Psoas muscle (tissue), 8 donors: ENCODE data around the gene SEC16A. TPM values are rescaled to one million over a fixed set of nuclear protein-coding genes. Genes with fewer than 3 reads are reported as not detected.

Source experiments
- ATAC-seq, 4 donors: fragments of 200-7000 bp; cut with Tn5 transposase; one replicate each; pipeline ENCODE4 v1.9.1; 2020; ENCODE audit warnings: moderate library complexity in 3 of 4, mild to moderate bottlenecking in 2 of 4
- DNase-seq, 2 donors: peaks; one replicate each; pipeline ENCODE4 v3.0.0-alpha.2; 2020
- H3K27ac ChIP-seq: fragments of 200-600 bp; one replicate; pipeline ENCODE4 v1.8.0; 2022
- H3K27me3 ChIP-seq, 3 donors: fragments of 200-600 bp in 1 of 3; one replicate each; pipeline versions ENCODE4 v1.6.1 to v1.8.0; 2013 to 2022; ENCODE audit warnings: low read length in 2 of 3, mild to moderate bottlenecking in 2 of 3, moderate library complexity in 1 of 3; ENCODE audit not compliant: insufficient read depth in 3 of 3
- H3K36me3 ChIP-seq, 2 donors: fragments of 200-600 bp in 1 of 2; one replicate each; pipeline versions ENCODE4 v1.6.1 to v1.8.0; 2013 to 2022; ENCODE audit warnings: low read depth in 1 of 2, mild to moderate bottlenecking in 1 of 2, moderate library complexity in 1 of 2; ENCODE audit not compliant: insufficient read depth in 1 of 2
- H3K4me1 ChIP-seq: fragments of 200-600 bp; one replicate; pipeline ENCODE4 v1.8.0; 2022
- H3K4me3 ChIP-seq: fragments of 200-600 bp; one replicate; pipeline ENCODE4 v1.8.0; 2022; ENCODE audit warnings: mild to moderate bottlenecking
- H3K9me3 ChIP-seq: fragments of 200-600 bp; one replicate; pipeline ENCODE4 v1.8.0; 2022
- WGBS, 3 donors: extraction: QIAGEN DNeasy Blood & Tissue Kit; methylation state at CpG; one replicate each; pipeline versions ENCODE4 v1.1.6 to v1.1.7; 2013; 5-methylcytosine and 5-hydroxymethylcytosine counted together
- intact Hi-C, 2 donors: fragments of 100-400 bp; cut with DNase I; formaldehyde crosslinking; loops; one replicate each; pipeline versions ENCODE4 v1.11.0 to v1.14.2; 2022
- polyA plus RNA-seq, 3 donors: library from polyadenylated mRNA; stranded (reverse); fragments of 200-250 nt; gene quantifications; one replicate each; pipeline ENCODE4 v1.2.3, GENCODE V29; 2013
- total RNA-seq, 4 donors: library from RNA; stranded (reverse); fragmentation: NEBNext Ultra II Directional in 2 of 4; extraction: Animal tissue kit (Norgen Biotek cat#: 25700) in 2 of 4; gene quantifications; one replicate each; pipeline versions ENCODE4 v1.2.1 to v1.2.4, GENCODE V29; 2021 to 2023
- TF ChIP-seq, protein P1 (sequence below): fragments of 200-600 bp; IDR thresholded peaks from one replicate; pipeline ENCODE4 v1.8.0; 2022; ENCODE audit warnings: antibody characterized with exemption
- donor health status: healthy with polysubstance abuse.
- donor health status: DM: no; HTN: no; CAD: no; lungs with moderate emphysema.
- donor health status: Bipolar disorder and iron deficiency.
- donor health status: healthy.
- donor health status: DM: yes; HTN: yes; CAD: no.
- donor health status: DM: no; HTN: no; CAD: no.
- donor health status: DM: no; HTN: no; CAD: no.
- donor health status: DM: yes; HTN: yes; CAD: no.

The SEC16A gene
- total and polyA plus RNA-seq, 7 donors, result 22.3 to 40.0 (median 31.5) TPM

GRCh38 chr9:136508729-136509500 lies 26.1 kb upstream of the SEC16A start:
- Histone ChIP-seq H3K4me3 (no peak overlapping the region), H3K9me3 (no peaks in the 10 kb centered on the region), H3K4me1 (no peaks in the 10 kb centered on the region), H3K27ac (no peak overlapping the region), H3K27me3 (no peaks in the 10 kb centered on the region), H3K36me3 (peaks cover 3 to 97% of the 10 kb centered on the region in 2 donors)
- ATAC-seq, result no peak
- intact Hi-C loops, result no loop called here
- no peak for DNase-seq
- TF ChIP-seq, protein P1, sequence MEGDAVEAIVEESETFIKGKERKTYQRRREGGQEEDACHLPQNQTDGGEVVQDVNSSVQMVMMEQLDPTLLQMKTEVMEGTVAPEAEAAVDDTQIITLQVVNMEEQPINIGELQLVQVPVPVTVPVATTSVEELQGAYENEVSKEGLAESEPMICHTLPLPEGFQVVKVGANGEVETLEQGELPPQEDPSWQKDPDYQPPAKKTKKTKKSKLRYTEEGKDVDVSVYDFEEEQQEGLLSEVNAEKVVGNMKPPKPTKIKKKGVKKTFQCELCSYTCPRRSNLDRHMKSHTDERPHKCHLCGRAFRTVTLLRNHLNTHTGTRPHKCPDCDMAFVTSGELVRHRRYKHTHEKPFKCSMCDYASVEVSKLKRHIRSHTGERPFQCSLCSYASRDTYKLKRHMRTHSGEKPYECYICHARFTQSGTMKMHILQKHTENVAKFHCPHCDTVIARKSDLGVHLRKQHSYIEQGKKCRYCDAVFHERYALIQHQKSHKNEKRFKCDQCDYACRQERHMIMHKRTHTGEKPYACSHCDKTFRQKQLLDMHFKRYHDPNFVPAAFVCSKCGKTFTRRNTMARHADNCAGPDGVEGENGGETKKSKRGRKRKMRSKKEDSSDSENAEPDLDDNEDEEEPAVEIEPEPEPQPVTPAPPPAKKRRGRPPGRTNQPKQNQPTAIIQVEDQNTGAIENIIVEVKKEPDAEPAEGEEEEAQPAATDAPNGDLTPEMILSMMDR, result no peak
- 87 to 89% (median 88%) methylated on average over 35 to 37 of the region's 37 CpGs for WGBS, 3 donors

DNA sequence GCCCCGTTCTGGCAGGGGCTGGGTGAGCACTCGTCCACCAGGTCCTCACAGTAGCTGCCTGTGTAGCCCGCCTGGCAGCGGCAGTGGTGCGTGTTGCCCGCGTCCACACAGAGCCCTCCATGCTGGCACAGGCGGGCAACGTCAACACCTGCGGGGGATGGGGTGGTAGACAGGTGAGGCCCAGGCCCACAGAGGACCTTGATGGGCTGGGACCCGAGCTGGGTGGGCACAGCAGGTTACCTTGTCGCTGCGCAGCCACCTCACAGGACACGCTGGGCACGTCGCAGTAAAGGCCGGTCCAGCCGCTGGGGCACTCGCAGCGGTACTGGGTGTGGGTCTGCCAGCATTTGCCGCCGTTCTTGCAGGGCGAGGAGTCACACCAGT lies 25.1 kb upstream of the SEC16A start:
- TF ChIP-seq, protein P1, result no peak
- 94 to 96% (median 95%) methylated on average over 22 to 23 of the region's 23 CpGs for WGBS, 3 donors
- ATAC-seq, result no peak
- DNase-seq, result no peak
- H3K4me3 ChIP-seq, result no peak overlapping the region
- no peaks in the 10 kb centered on the region for H3K27me3 ChIP-seq
- H3K9me3 ChIP-seq, result no peaks in the 10 kb centered on the region
- H3K4me1 ChIP-seq, result no peaks in the 10 kb centered on the region
- no peak overlapping the region for H3K27ac ChIP-seq
- intact Hi-C loops, result no loop called here
- peaks cover 3 to 95% of the 10 kb centered on the region in 2 donors for H3K36me3 ChIP-seq

DNA sequence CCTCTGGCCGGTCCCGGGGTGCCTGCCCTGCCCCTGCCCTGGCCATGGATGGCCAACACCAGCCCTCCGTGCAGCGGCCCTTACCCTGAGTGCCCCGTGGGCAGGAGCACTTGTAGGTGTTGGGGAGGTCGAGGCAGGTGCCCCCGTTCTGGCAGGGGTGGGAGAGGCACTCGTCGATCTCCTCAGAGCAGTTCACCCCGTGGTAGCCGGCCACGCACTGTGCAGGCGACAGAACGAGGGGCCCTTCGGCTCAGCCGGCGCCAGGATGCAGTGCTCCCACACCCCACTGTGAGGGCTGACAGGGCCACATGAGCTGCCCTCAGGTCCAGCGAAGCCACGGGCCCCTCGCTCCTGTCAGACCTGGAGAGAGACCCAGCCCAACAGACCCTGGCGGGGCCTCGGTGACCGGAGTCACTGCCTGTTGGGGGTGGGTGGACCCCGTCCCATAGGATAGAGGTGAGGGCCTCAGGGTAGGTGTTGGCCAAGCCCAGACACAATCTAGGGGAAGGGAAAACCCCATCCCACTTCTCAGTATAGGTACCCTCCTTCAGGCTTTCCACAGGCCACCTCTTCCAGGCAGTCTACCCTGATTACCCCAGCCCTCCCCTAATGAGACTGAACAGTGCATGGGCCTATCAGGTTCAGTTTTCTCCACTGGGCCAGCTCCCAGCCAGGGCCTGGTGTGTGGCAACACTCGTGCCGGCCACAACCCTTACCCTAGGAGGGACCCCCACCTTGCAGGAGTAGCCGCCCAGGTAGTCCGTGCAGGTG lies 24.6 kb upstream of the SEC16A start:
- no peaks in the 10 kb centered on the region for H3K27me3 ChIP-seq
- DNase-seq (no peak), ATAC-seq (no peak)
- intact Hi-C loops, result no loop called here
- 89 to 93% (median 90%) methylated on average over 28 of the region's 28 CpGs for WGBS, 3 donors
- no peak overlapping the region for H3K27ac ChIP-seq
- TF ChIP-seq, protein P1, result no peak
- H3K4me1 ChIP-seq, result no peaks in the 10 kb centered on the region
- H3K9me3 ChIP-seq, result no peaks in the 10 kb centered on the region
- peaks cover 3 to 97% of the 10 kb centered on the region in 2 donors for H3K36me3 ChIP-seq
- no peak overlapping the region for H3K4me3 ChIP-seq

DNA sequence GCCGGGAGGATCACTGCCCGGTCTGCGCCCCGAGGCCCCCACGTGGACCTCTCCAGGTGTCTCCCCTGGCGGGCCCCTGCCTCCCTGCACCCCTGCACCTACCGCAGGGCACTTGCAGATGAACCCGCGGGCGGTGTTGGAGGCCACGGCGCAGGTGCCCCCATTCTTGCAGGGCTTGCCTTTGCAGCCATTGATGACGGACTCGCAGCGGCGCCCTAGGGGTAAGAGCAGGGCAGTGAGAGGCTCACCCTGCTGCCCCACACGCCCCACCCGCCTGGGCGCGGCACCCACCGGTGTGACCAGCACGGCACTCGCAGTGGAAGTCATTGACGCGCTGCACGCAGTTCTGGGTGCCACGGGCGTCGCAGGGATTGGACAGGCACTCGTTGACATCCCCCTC lies 23.6 kb upstream of the SEC16A start:
- Histone ChIP-seq H3K9me3 (no peaks in the 10 kb centered on the region), H3K27ac (no peak overlapping the region), H3K27me3 (no peaks in the 10 kb centered on the region), H3K4me1 (no peaks in the 10 kb centered on the region), H3K4me3 (no peak overlapping the region), H3K36me3 (peaks cover 3 to 97% of the 10 kb centered on the region in 2 donors)
- TF ChIP-seq, protein P1, result no peak
- intact Hi-C loops, result no loop called here
- ATAC-seq, result no peak
- WGBS, 3 donors, result 93 to 94% (median 94%) methylated on average over 30 of the region's 30 CpGs
- DNase-seq, result no peak
